Esophagus muscularis mucosa (tissue), 3 donors: ENCODE results near the gene GRHL3.

Source experiments
- POLR2A ChIP-seq: fragments of 450-650 bp; IDR thresholded peaks from one replicate; pipeline ENCODE4 v1.6.1; 2017; ENCODE audit warnings: antibody characterized with exemption, moderate library complexity, mild to moderate bottlenecking, low read depth
- POLR2AphosphoS5 ChIP-seq, 2 donors: sonication (generic); formaldehyde crosslinking; IDR thresholded peaks; one replicate each; pipeline ENCODE4 v1.6.1; 2017; ENCODE audit warnings: antibody characterized with exemption in 2 of 2
- TF ChIP-seq, protein P1 (sequence below), 3 experiments: fragments of 200-600 bp in 2 of 3; fragments of 450-650 bp in 1 of 3; sonication (generic) in 2 of 3; IDR thresholded peaks; one replicate each; pipeline ENCODE4 v1.5.1; 2017 to 2019; ENCODE audit warnings: antibody characterized with exemption in 3 of 3, mild to moderate bottlenecking in 2 of 3, moderate library complexity in 1 of 3

DNA sequence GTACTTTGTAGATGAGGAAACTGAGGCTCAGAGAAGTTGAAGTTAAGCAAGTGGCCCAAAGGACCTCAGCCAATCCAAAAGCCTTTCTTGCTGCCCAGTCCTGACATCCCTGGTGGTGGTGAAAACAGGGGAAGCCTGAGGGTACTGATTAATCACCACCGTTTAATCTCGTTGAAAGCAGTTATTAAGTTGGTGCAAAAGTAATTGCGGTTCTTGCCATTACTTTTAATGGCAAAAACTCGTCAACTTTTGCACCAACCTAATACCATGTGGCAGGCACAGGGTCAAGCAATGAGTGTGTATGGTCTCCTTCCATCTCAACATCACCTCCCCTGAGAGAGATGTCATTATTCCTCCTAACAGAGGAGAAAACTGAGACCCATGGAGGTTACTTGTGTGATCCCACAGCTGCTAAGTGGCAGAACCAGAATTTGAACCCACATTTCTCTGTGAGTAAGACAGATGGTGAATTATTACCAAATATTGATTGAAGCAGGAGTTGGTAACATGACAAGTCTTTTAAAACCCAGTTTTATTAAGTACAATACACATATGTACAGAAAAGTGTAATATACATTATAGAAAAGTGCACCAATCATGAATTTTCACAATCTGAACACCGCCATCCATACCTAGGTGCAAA lies 39.4 kb upstream of the GRHL3 start:
- TF ChIP-seq POLR2A: no peak
- no peak for TF ChIP-seq POLR2AphosphoS5 (IDR thresholded peaks at IDR 0.05)
- TF ChIP-seq, protein P1, sequence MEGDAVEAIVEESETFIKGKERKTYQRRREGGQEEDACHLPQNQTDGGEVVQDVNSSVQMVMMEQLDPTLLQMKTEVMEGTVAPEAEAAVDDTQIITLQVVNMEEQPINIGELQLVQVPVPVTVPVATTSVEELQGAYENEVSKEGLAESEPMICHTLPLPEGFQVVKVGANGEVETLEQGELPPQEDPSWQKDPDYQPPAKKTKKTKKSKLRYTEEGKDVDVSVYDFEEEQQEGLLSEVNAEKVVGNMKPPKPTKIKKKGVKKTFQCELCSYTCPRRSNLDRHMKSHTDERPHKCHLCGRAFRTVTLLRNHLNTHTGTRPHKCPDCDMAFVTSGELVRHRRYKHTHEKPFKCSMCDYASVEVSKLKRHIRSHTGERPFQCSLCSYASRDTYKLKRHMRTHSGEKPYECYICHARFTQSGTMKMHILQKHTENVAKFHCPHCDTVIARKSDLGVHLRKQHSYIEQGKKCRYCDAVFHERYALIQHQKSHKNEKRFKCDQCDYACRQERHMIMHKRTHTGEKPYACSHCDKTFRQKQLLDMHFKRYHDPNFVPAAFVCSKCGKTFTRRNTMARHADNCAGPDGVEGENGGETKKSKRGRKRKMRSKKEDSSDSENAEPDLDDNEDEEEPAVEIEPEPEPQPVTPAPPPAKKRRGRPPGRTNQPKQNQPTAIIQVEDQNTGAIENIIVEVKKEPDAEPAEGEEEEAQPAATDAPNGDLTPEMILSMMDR (IDR thresholded peaks at IDR 0.05): no peak
